D341Med (cell line): ENCODE measurements around the gene SEL1L2.

ENCODE experiments used
- DNase-seq: peaks from one replicate; pipeline ENCODE4 v3.0.0; 2012; ENCODE audit warnings: low spot score

The SEL1L2 gene

GRCh38 chr20:13863244-13863643, 127.2 kb downstream of the SEL1L2 start:
- no peak for DNase-seq

GRCh38 chr20:13862245-13862644, 128.2 kb downstream of the SEL1L2 start:
- no peak for DNase-seq

GRCh38 chr20:13858871-13859270, 131.5 kb downstream of the SEL1L2 start:
- no peak for DNase-seq

- DNase-seq, result no peak
These were observed 132.0 kb downstream of the SEL1L2 start for GRCh38 chr20:13858439-13858838.

- DNase-seq, result no peak
These were observed 132.5 kb downstream of the SEL1L2 start for GRCh38 chr20:13857961-13858360.

- no peak for DNase-seq
These were observed 133.1 kb downstream of the SEL1L2 start for GRCh38 chr20:13857304-13857703.

GRCh38 chr20:13856354-13856753, 134.1 kb downstream of the SEL1L2 start:
- no peak for DNase-seq

- no peak for DNase-seq
These were observed 134.8 kb downstream of the SEL1L2 start for GRCh38 chr20:13855613-13856012.

GRCh38 chr20:13852306-13852705, 138.1 kb downstream of the SEL1L2 start:
- no peak for DNase-seq

GRCh38 chr20:13851279-13851678, 139.1 kb downstream of the SEL1L2 start:
- no peak for DNase-seq

- DNase-seq, result no peak
These were observed 146.1 kb downstream of the SEL1L2 start for GRCh38 chr20:13844296-13844695.

- DNase-seq, result peak; percentile 57
These were observed 149.2 kb downstream of the SEL1L2 start for GRCh38 chr20:13841206-13841605.

GRCh38 chr20:13840093-13840465, 150.3 kb downstream of the SEL1L2 start:
- peak; percentile 46 for DNase-seq

- peak; percentile 57 for DNase-seq
These were observed 150.9 kb downstream of the SEL1L2 start for GRCh38 chr20:13839421-13840092.

GRCh38 chr20:13838664-13839063, 151.8 kb downstream of the SEL1L2 start:
- DNase-seq, result no peak

GRCh38 chr20:13831476-13831875, 158.9 kb downstream of the SEL1L2 start:
- DNase-seq, result no peak

GRCh38 chr20:13825465-13825864, 164.9 kb downstream of the SEL1L2 start:
- no peak for DNase-seq

- DNase-seq, result no peak
These were observed 166.0 kb downstream of the SEL1L2 start for GRCh38 chr20:13824459-13824858.

- DNase-seq, result no peak
These were observed 168.0 kb downstream of the SEL1L2 start for GRCh38 chr20:13822459-13822858.

GRCh38 chr20:13821876-13822275, 168.5 kb downstream of the SEL1L2 start:
- DNase-seq, result no peak

GRCh38 chr20:13819885-13820645, 170.3 kb downstream of the SEL1L2 start:
- no peak for DNase-seq

GRCh38 chr20:13817342-13817741, 173.1 kb downstream of the SEL1L2 start:
- no peak for DNase-seq

- no peak for DNase-seq
These were observed 173.7 kb downstream of the SEL1L2 start for GRCh38 chr20:13816757-13817156.

- no peak for DNase-seq
These were observed 175.7 kb downstream of the SEL1L2 start for GRCh38 chr20:13814672-13815071.
